Measurements from ENCODE around the gene TMEM198.

TMEM198 gene

DNA sequence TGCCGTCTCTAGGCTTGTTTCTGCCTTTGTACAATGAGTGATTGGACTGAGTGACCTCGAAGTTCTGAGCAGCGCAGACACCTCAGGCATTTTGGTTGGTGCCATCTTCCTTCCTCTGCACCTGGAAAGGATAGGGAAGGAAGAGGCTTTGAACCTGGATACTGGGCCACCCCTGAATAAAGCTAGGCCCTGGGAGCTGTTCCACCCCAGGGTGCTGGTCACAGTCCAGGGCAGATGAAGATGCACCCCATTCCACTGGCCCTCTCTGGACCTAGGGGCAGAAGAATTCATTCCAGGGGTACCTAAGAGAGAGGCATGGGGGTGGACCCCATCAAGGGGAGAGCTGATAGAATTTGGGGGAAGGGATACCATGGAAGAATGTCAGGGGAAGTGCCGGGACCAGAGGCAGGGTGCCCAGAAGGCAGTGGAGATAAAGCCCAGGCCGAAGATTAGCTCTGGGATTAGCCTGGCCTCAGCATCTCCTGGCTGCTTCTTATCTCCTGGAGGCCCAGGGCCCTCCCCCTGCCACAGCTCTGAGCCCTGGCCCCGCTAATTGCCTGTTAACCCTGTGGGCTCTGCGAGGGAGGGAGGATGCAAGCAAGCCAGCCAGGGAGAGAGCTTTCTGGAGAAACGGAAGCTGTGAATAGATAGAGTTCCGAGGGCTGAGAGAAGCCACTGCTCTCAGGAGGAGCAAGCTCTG lies 18.1 kb upstream of the TMEM198 start (continued):
- TF ChIP-seq, protein P1, sequence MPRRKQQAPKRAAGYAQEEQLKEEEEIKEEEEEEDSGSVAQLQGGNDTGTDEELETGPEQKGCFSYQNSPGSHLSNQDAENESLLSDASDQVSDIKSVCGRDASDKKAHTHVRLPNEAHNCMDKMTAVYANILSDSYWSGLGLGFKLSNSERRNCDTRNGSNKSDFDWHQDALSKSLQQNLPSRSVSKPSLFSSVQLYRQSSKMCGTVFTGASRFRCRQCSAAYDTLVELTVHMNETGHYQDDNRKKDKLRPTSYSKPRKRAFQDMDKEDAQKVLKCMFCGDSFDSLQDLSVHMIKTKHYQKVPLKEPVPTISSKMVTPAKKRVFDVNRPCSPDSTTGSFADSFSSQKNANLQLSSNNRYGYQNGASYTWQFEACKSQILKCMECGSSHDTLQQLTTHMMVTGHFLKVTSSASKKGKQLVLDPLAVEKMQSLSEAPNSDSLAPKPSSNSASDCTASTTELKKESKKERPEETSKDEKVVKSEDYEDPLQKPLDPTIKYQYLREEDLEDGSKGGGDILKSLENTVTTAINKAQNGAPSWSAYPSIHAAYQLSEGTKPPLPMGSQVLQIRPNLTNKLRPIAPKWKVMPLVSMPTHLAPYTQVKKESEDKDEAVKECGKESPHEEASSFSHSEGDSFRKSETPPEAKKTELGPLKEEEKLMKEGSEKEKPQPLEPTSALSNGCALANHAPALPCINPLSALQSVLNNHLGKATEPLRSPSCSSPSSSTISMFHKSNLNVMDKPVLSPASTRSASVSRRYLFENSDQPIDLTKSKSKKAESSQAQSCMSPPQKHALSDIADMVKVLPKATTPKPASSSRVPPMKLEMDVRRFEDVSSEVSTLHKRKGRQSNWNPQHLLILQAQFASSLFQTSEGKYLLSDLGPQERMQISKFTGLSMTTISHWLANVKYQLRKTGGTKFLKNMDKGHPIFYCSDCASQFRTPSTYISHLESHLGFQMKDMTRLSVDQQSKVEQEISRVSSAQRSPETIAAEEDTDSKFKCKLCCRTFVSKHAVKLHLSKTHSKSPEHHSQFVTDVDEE (CRISPR knock-in tag; IDR thresholded peaks at IDR 0.05) = peak; percentile 50; the same call in 1 of the 2 replicates
- TF ChIP-seq RARB (CRISPR knock-in tag; IDR thresholded peaks at IDR 0.05) (no peak), ZC3H10 (CRISPR knock-in tag; IDR thresholded peaks at IDR 0.05) (no peak)

DNA sequence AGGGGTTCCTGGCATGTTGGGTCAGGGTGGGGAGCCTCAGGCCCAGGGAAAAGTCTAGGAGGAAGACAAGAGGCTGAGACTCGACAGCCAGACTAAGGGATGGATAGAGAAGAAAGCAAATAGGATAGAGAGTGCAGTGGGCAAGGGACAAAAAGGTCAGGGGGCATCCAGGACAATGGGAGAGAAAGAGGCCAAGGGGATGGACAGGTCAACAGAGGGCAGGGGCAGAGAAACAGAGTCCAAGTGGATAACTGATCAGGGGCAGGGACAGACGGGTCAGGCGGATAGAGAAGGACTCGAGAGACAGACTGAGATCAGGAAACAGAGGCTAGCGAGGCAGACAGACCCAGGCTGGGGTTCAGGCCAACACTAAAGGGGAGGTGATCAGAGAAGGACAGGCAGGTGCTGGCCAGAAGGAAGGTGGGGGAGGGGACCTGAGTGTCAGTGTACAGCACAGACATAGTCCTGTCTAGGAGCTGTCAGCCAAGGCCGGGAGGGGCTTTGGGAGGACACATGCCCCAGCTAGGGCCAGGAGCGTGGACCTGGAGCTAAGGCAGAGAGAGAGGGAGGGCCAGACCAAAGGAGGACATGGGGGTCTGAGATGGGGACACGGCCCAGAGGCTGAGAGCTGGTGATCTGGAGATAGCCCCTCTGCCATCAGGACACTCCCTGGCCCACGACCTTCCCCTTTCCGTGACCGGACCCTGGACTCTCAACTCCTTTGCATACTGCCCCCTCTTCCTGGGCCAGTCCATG lies 17.3 kb upstream of the TMEM198 start:
- no peak for ATAC-seq
- TF ChIP-seq GLIS3 (CRISPR knock-in tag; IDR thresholded peaks at IDR 0.05) (no peak), TOX (CRISPR knock-in tag; IDR thresholded peaks at IDR 0.05; ENCODE audit: borderline replicate concordance) (no peak), ISL1 (CRISPR knock-in tag; IDR thresholded peaks at IDR 0.05) (no peak), ZNF8 (CRISPR knock-in tag; IDR thresholded peaks at IDR 0.05) (no peak), ZFP30 (CRISPR knock-in tag; IDR thresholded peaks at IDR 0.05) (no peak)
- TF ChIP-seq, protein P1 (CRISPR knock-in tag; IDR thresholded peaks at IDR 0.05) = 0 out of 2 replicates have a peak, but pooled peaks have one; percentile 28

DNA sequence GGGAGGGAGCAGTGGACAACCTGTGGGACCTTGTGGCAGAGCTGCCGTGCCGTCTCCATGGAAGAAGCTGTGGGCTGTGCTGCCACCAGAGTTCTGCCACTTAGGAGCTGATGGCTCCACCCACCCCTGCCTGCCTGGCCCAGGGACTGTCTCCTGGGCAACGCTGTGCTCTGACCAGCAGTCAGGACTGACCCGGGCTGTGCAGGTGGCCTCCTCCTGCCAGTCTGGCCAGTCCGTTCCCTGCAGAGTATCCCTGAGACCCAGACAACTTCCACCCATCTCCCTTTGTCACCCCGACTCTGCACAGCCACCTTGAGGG lies 16.8 kb upstream of the TMEM198 start:
- TF ChIP-seq CSDC2 (CRISPR knock-in tag; IDR thresholded peaks at IDR 0.05) (no peak), PPARA (CRISPR knock-in tag; IDR thresholded peaks at IDR 0.05; ENCODE audit: borderline replicate concordance) (no peak), OSR1 (CRISPR knock-in tag; IDR thresholded peaks at IDR 0.05) (no peak), ZNF8 (CRISPR knock-in tag; IDR thresholded peaks at IDR 0.05) (no peak), ZNF70 (CRISPR knock-in tag; IDR thresholded peaks at IDR 0.05) (no peak)
- ATAC-seq = peak; percentile 36; the same call in 2 of the 3 replicates

DNA sequence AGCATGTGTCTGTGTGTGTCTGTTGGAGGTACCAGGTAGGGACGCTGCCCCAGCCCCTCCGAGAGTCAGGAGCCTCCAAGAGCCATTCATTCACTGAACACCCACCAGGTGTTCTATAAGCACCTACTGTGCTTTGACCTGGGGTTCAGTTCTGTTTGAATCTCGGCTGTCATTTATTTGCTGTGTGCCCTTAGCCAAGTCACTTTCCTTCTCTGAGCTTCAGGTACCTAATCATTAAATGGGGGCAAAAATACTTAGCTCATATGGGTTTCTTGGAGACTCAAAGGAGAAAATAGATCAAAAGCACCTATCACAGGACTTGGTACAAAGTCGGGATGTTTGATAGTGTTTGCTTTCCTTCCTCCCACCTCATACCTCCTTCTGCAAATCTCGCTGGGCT lies 16.4 kb upstream of the TMEM198 start:
- TF ChIP-seq ZFP3 (CRISPR knock-in tag; IDR thresholded peaks at IDR 0.05) (no peak), ISL1 (CRISPR knock-in tag; IDR thresholded peaks at IDR 0.05) (no peak), ZNF565 (CRISPR knock-in tag; conservative IDR thresholded peaks at IDR 0.05; ENCODE audit: low read depth) (no peak), BACH2 (CRISPR knock-in tag; IDR thresholded peaks at IDR 0.05; ENCODE audit: borderline replicate concordance) (no peak), OSR1 (CRISPR knock-in tag; IDR thresholded peaks at IDR 0.05) (no peak)
- ATAC-seq = no peak

DNA sequence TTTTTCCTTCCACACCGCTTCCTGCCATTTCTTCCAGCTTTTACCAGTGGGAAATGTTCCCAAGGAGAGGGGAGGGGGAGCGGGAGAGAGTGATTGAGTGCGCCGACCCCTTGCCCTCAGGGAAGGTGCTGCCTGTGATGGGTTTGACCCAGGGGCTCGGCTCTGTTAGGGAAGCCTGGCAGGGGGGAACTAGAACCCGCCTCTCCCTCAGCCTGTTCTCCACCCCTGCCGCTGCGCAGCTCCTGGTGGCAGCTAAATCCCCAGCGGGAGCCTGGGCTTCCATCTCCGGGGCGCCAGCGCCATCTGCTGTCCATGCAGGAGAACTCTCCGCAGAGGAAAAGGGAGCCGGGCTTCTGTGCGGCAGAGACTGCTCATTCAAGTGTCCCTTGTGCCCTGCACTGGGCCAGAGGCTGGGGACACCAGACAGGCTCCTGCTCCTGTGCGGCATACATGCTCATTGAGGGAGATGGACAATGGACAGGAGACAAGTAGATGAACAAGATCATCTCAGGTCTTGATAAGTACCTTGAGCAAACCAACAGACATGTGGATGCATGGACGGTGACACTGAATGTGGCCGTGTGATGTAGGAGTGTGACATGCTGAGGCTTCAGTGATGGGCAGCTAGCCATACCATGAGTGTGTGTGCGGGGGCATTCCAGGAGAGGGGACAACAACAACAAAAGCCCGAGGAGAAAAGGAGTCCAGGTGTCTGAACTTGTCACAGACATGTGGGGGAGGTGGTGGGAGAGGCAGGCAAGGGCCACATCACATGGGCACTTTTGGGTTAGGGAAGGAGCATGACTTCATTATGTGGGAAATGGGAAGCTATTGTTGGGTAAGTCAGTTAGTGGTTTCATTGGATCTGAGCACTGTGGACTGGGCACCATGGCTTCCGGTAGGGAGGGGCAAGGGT lies 13.5 kb upstream of the TMEM198 start:
- TF ChIP-seq, protein P2, sequence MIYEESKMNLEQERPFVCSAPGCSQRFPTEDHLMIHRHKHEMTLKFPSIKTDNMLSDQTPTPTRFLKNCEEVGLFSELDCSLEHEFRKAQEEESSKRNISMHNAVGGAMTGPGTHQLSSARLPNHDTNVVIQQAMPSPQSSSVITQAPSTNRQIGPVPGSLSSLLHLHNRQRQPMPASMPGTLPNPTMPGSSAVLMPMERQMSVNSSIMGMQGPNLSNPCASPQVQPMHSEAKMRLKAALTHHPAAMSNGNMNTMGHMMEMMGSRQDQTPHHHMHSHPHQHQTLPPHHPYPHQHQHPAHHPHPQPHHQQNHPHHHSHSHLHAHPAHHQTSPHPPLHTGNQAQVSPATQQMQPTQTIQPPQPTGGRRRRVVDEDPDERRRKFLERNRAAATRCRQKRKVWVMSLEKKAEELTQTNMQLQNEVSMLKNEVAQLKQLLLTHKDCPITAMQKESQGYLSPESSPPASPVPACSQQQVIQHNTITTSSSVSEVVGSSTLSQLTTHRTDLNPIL (CRISPR knock-in tag; IDR thresholded peaks at IDR 0.05; ENCODE audit: low read depth) = no peak
- TF ChIP-seq SNAI2 (CRISPR knock-in tag; IDR thresholded peaks at IDR 0.05) (no peak), PPARA (CRISPR knock-in tag; IDR thresholded peaks at IDR 0.05; ENCODE audit: borderline replicate concordance) (no peak), ZNF565 (CRISPR knock-in tag; conservative IDR thresholded peaks at IDR 0.05; ENCODE audit: low read depth) (no peak), ZFP30 (CRISPR knock-in tag; IDR thresholded peaks at IDR 0.05) (no peak), ESRRG (CRISPR knock-in tag; IDR thresholded peaks at IDR 0.05) (no peak)

More for the DNA sequence above, 13.5 kb upstream of the TMEM198 start:
- peak; percentile 93 for ATAC-seq
